ENCODE results near the gene TFE3.

Gene TFE3

GRCh38 chrX:49043220-49043986 is at the start of gene TFE3:
Gene TFE3 (minus strand): TSS chrX:49043357. CDS start chrX:49043226, 131 bp downstream.
- DNase-seq: peak; percentile 99

GRCh38 chrX:49089553-49089952 is 46.4 kb upstream of the TFE3 start:
- DNase-seq: no peak

- no peak for DNase-seq
Measured at GRCh38 chrX:49082271-49082871, 39.2 kb upstream of the TFE3 start.

GRCh38 chrX:49079489-49080428 is 36.6 kb upstream of the TFE3 start, which contains the start of gene WDR45:
Gene WDR45 (minus strand): TSS chrX:49079887. CDS start chrX:49078095, 1,792 bp downstream.
- DNase-seq: peak; percentile 86

- DNase-seq: no peak
Measured at GRCh38 chrX:49077941-49078340, 34.8 kb upstream of the TFE3 start.

GRCh38 chrX:49075347-49075746 is 32.2 kb upstream of the TFE3 start:
- DNase-seq: no peak

GRCh38 chrX:49073601-49074575 is 30.7 kb upstream of the TFE3 start, which contains the start of gene PRAF2:
Gene PRAF2 (minus strand): TSS chrX:49074002. CDS start chrX:49073987, 15 bp downstream.
- peak; percentile 97 for DNase-seq

- no peak for DNase-seq
Measured at GRCh38 chrX:49072712-49073095, 29.5 kb upstream of the TFE3 start.

GRCh38 chrX:49071877-49072711 is 28.9 kb upstream of the TFE3 start:
- DNase-seq: no peak

GRCh38 chrX:49070988-49071387 is 27.8 kb upstream of the TFE3 start:
- DNase-seq: no peak

- DNase-seq: no peak
Measured at GRCh38 chrX:49069038-49069437, 25.9 kb upstream of the TFE3 start.

GRCh38 chrX:49067285-49068120 is 24.3 kb upstream of the TFE3 start:
- DNase-seq: no peak

- DNase-seq: no peak
Measured at GRCh38 chrX:49066690-49067089, 23.5 kb upstream of the TFE3 start.

- no peak for DNase-seq
Measured at GRCh38 chrX:49066278-49066677, 23.1 kb upstream of the TFE3 start.

GRCh38 chrX:49064735-49065134 is 21.6 kb upstream of the TFE3 start:
- no peak for DNase-seq

- no peak for DNase-seq
Measured at GRCh38 chrX:49064303-49064702, 21.1 kb upstream of the TFE3 start.

GRCh38 chrX:49063715-49064114 is 20.6 kb upstream of the TFE3 start:
- DNase-seq: no peak

- DNase-seq: no peak
Measured at GRCh38 chrX:49061916-49062315, 18.8 kb upstream of the TFE3 start.

GRCh38 chrX:49061490-49061889 is 18.3 kb upstream of the TFE3 start:
- no peak for DNase-seq

- DNase-seq: peak; percentile 87
Measured at GRCh38 chrX:49060914-49061313, 17.8 kb upstream of the TFE3 start.

Data from DMS53 (cell line).